HepG2 (cell line): ENCODE results near the gene JAK1. TPM values are rescaled to one million over a fixed set of nuclear protein-coding genes. Genes with fewer than 3 reads are reported as not detected.
A peak's percentile ranks its signal among the peaks of the same experiment; 100 is the strongest.

ENCODE experiments used
- ATAC-seq: fragments of 200-7000 bp; cut with Tn5 transposase; 3 replicates; pipeline ENCODE4 v1.9.1; 2020; ENCODE audit warnings: mild to moderate bottlenecking, moderate library complexity
- BruUV-seq: library from RNA; stranded (reverse); fragments of 400-500 nt; replicated peaks from 2 replicates; lab custom pipeline; 2021; lab: Mats Ljungman, UMichigan
- CTCF ChIA-PET: fragments of 300-600 bp; formaldehyde crosslinking; extraction: SDS; loops from one replicate; lab custom pipeline; 2021; ENCODE audit warnings: low total read pairs, inconsistent platforms, low intra/inter-chr PET ratio; lab: Yijun Ruan, JAX
- POLR2A ChIA-PET: fragments of 350-600 bp; sonication (Branson Sonifier 250); formaldehyde crosslinking; loops from one replicate; lab custom pipeline; 2020; ENCODE audit warnings: antibody characterized with exemption, inconsistent platforms; lab: Yijun Ruan, JAX
- DNase-seq: peaks from one replicate; pipeline ENCODE4 v3.0.0-alpha.2; 2015; ENCODE audit warnings: low spot score
- FAIRE-seq: peaks from 3 replicates; lab custom pipeline; 2011; peaks lifted over from hg19 to GRCh38; lab: Jason Lieb, UNC
- H2AFZ ChIP-seq: one replicate; pipeline ENCODE4 v1.6.1; 2011; ENCODE audit warnings: low read length, inconsistent platforms
- H3K27ac ChIP-seq: fragments of 300-600 bp; 3 replicates; pipeline ENCODE4 v1.8.0; 2011; ENCODE audit warnings: mixed run types, mild to moderate bottlenecking, mixed read lengths, low read length, inconsistent platforms; ENCODE audit not compliant: insufficient read depth; ENCODE audit errors: extremely low read length
- H3K27me3 ChIP-seq, 2 experiments: fragments of 200-600 bp in 1 of 2; 2 replicates in 1 of 2; 3 replicates in 1 of 2; pipeline versions ENCODE4 v1.6.0 to v1.8.0; 2011; ENCODE audit warnings: low read length in 2 of 2, mild to moderate bottlenecking in 2 of 2, moderate library complexity in 2 of 2, inconsistent platforms in 1 of 2; ENCODE audit not compliant: insufficient read depth in 2 of 2, control insufficient read depth in 1 of 2
- H3K36me3 ChIP-seq, 2 experiments: fragments of 200-600 bp in 1 of 2; replicated peaks in 1 of 2; 2 replicates in 1 of 2; 3 replicates in 1 of 2; pipeline versions ENCODE4 v1.5.1 to v1.8.0; 2011; ENCODE audit warnings: low read length in 2 of 2, inconsistent platforms in 1 of 2; ENCODE audit not compliant: insufficient read depth in 2 of 2, control insufficient read depth in 1 of 2
- H3K4me1 ChIP-seq: 2 replicates; pipeline ENCODE4 v1.5.1; 2012; ENCODE audit warnings: low read length, inconsistent platforms; ENCODE audit not compliant: insufficient read depth
- H3K4me2 ChIP-seq: 2 replicates; pipeline ENCODE4 v1.6.0; 2011; ENCODE audit warnings: low read depth, low read length, inconsistent platforms
- H3K4me3 ChIP-seq, 3 experiments: fragments of 200-600 bp in 1 of 3; sonication (generic), shearing (Covaris generic) in 1 of 3; replicated peaks in 1 of 3; 2 replicates each; pipeline ENCODE4 v1.5.1; 2011 to 2016; ENCODE audit warnings: low read length in 3 of 3, inconsistent platforms in 2 of 3, low read depth in 2 of 3, mild to moderate bottlenecking in 2 of 3, control low read depth in 1 of 3, mixed read lengths in 1 of 3; ENCODE audit not compliant: insufficient read depth in 1 of 3
- H3K79me2 ChIP-seq: one replicate; pipeline ENCODE4 v1.6.1; 2011; ENCODE audit warnings: low read length, inconsistent platforms; ENCODE audit not compliant: insufficient read depth
- H3K9ac ChIP-seq: 2 replicates; pipeline ENCODE4 v1.6.0; 2011; ENCODE audit warnings: mild to moderate bottlenecking, low read depth, low read length, inconsistent platforms; ENCODE audit not compliant: insufficient read depth
- H3K9me3 ChIP-seq: 2 replicates; pipeline ENCODE4 v1.5.1; 2012; ENCODE audit warnings: mild to moderate bottlenecking, low read length
- H4K20me1 ChIP-seq: 2 replicates; pipeline ENCODE4 v1.6.0; 2011; ENCODE audit warnings: inconsistent platforms, mild to moderate bottlenecking, low read length, moderate library complexity; ENCODE audit not compliant: insufficient read depth
- CBX2 ChIP-seq, 2 experiments: fragments of 200-600 bp in 1 of 2; sonication (generic); formaldehyde crosslinking in 1 of 2; IDR thresholded peaks; 2 replicates each; pipeline versions ENCODE4 v1.7.0 to v1.8.1; 2018 to 2022; ENCODE audit warnings: low read depth in 2 of 2, low read length in 1 of 2, mild to moderate bottlenecking in 1 of 2, missing genetic modification reagents in 1 of 2
- CEBPG ChIP-seq: IDR thresholded peaks from 2 replicates; pipeline ENCODE4 v1.6.1; 2016
- CSRNP2 ChIP-seq: sonication (generic); formaldehyde crosslinking; conservative IDR thresholded peaks from 2 replicates; pipeline ENCODE4 v1.8.0; 2022; ENCODE audit warnings: low read depth, missing genetic modification reagents
- FOXA3 ChIP-seq: IDR thresholded peaks from 2 replicates; pipeline ENCODE4 v1.6.1; 2016; ENCODE audit warnings: missing genetic modification reagents, missing compliant biosample characterization
- FOXC1 ChIP-seq: sonication (generic); formaldehyde crosslinking; IDR thresholded peaks from 2 replicates; pipeline ENCODE4 v1.8.0; 2022; ENCODE audit warnings: mild to moderate bottlenecking, missing genetic modification reagents, borderline replicate concordance
- FOXO1 ChIP-seq: sonication (generic); formaldehyde crosslinking; IDR thresholded peaks from 2 replicates; pipeline ENCODE4 v1.4.0; 2020; ENCODE audit warnings: missing genetic modification reagents
- GATAD2A ChIP-seq: IDR thresholded peaks from 2 replicates; pipeline ENCODE4 v1.6.1; 2016
- HNF4A ChIP-seq: sonication (generic); formaldehyde crosslinking; IDR thresholded peaks from 2 replicates; pipeline ENCODE4 v1.4.0; 2020; ENCODE audit warnings: missing genetic modification reagents
- KMT2A ChIP-seq: sonication (generic); formaldehyde crosslinking; IDR thresholded peaks from 2 replicates; pipeline ENCODE4 v1.4.0; 2020; ENCODE audit warnings: missing genetic modification reagents
- MLX ChIP-seq: IDR thresholded peaks from 2 replicates; pipeline ENCODE4 v1.6.1; 2016
- MXI1 ChIP-seq: IDR thresholded peaks from 3 replicates; pipeline ENCODE4 v1.6.1; 2012; ENCODE audit warnings: low read depth, low read length, inconsistent platforms, borderline replicate concordance
- RBM22 ChIP-seq: fragments of 200-400 bp; formaldehyde crosslinking; optimal IDR thresholded peaks from 2 replicates; pipeline ENCODE3; 2017; ENCODE audit warnings: mild to moderate bottlenecking, low read length, moderate library complexity
- SAP130 ChIP-seq: IDR thresholded peaks from 2 replicates; pipeline ENCODE4 v1.6.1; 2016; ENCODE audit warnings: low read depth
- SCMH1 ChIP-seq: sonication (generic); formaldehyde crosslinking; IDR thresholded peaks from 2 replicates; pipeline ENCODE4 v1.9.0; 2021; ENCODE audit warnings: missing genetic modification reagents, mild to moderate bottlenecking, borderline replicate concordance
- SIN3B ChIP-seq: fragments of 150-350 bp; IDR thresholded peaks from 2 replicates; pipeline ENCODE4 v1.6.1; 2014; ENCODE audit warnings: low read length
- SP5 ChIP-seq: IDR thresholded peaks from 2 replicates; pipeline ENCODE4 v1.6.1; 2016; ENCODE audit warnings: low read depth, borderline replicate concordance
- STAT5B ChIP-seq: sonication (generic); formaldehyde crosslinking; IDR thresholded peaks from 2 replicates; pipeline ENCODE4 v1.4.0; 2020; ENCODE audit warnings: missing genetic modification reagents
- THYN1 ChIP-seq: sonication (generic); formaldehyde crosslinking; IDR thresholded peaks from 2 replicates; pipeline ENCODE4 v1.8.1; 2023; ENCODE audit warnings: low read depth, mild to moderate bottlenecking, moderate library complexity, missing genetic modification reagents, borderline replicate concordance
- ZNF101 ChIP-seq: sonication (generic); formaldehyde crosslinking; IDR thresholded peaks from 2 replicates; pipeline ENCODE4 v1.4.0; 2020; ENCODE audit warnings: mild to moderate bottlenecking, low read depth, missing genetic modification reagents, borderline replicate concordance
- ZNF335 ChIP-seq: sonication (generic); formaldehyde crosslinking; IDR thresholded peaks from 2 replicates; pipeline ENCODE4 v1.4.0; 2020; ENCODE audit warnings: missing genetic modification reagents
- ZNF580 ChIP-seq: IDR thresholded peaks from 2 replicates; pipeline ENCODE4 v1.6.1; 2016; ENCODE audit warnings: low read depth, borderline replicate concordance
- ZNF597 ChIP-seq: sonication (generic); formaldehyde crosslinking; IDR thresholded peaks from 2 replicates; pipeline ENCODE4 v1.5.0; 2020; ENCODE audit warnings: missing genetic modification reagents
- ZNF883 ChIP-seq: sonication (generic); formaldehyde crosslinking; IDR thresholded peaks from 2 replicates; pipeline ENCODE4 v1.5.1; 2020; ENCODE audit warnings: mild to moderate bottlenecking, missing genetic modification reagents; ENCODE audit errors: not compliant biosample characterization
- WGBS: methylation state at CpG from one replicate; pipeline ENCODE4 v1.1.6; 2017; ENCODE audit warnings: low lambda C conversion rate; 5-methylcytosine and 5-hydroxymethylcytosine counted together
- in situ Hi-C: cut with HindIII; loops from 2 replicates; pipeline ENCODE4 v1.10.0; 2017; ENCODE audit warnings: low pct_unique_long_range_greater_than_20kb; ENCODE audit not compliant: extremely low pct_ligation_motif_present
- intact Hi-C: fragments of 100-400 bp; cut with micrococcal nuclease; formaldehyde crosslinking; loops from one replicate; pipeline ENCODE4 v1.10.0; 2022; ENCODE audit not compliant: unreplicated experiment
- polyA plus RNA-seq, 8 experiments: library from polyadenylated mRNA; depleted of rRNA in 3 of 8; stranded (reverse) in 7 of 8; unstranded in 1 of 8; fragments of >200 nt; fragmentation: Illumina TruSeq in 4 of 8; extraction: Trizol in 4 of 8; gene quantifications; 2 replicates each; pipeline versions ENCODE4 v1.2.1 to v1.2.3, GENCODE V29; 2011 to 2016; ENCODE audit warnings: low read depth in 4 of 8, missing spikeins in 1 of 8, mixed read lengths in 1 of 8; ENCODE audit not compliant: insufficient read depth in 1 of 8
- total RNA-seq, 5 experiments: library from RNA; depleted of rRNA; stranded (reverse); fragments of >200 nt; fragmentation: Illumina TruSeq; extraction: Trizol; gene quantifications; 2 replicates each; pipeline ENCODE4 v1.2.3, GENCODE V29; 2016; ENCODE audit warnings: low read depth in 1 of 5

The JAK1 gene
- total and polyA plus RNA-seq, 2 of the 13 experiments (the other 11 are each of a cell fraction or from before 2014, with no cell fraction given), result 23.9 to 42.4 TPM

DNA sequence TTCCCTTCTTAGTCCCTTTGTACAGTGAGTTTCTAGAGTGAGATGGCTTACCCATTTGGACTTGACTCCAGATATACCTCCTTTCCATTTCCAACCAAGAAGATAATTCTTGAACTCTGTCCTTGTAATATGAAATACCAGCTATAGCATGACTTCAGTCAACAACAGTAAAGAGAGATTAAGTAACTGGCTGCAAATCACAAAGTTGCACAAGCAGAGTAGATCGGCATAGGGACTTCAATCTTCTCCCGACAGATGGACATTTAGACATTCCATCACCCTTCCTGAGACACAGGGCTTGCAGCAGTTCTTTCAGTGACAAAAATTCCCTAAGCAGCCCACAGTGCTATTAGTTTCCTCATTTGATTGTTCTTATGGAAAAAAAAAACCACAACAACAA lies 44.6 kb downstream of the JAK1 start (continued):
- TF ChIP-seq FOXC1 (CRISPR knock-in tag) (no peak), FOXO1 (no peak), HNF4A (peak; percentile 66), FOXA3 (CRISPR knock-in tag) (peak; percentile 59), CBX2 (IDR thresholded peaks at IDR 0.05; ENCODE audit: low read depth, low read length) (no peak), CBX2 (CRISPR knock-in tag; IDR thresholded peaks at IDR 0.05; ENCODE audit: low read depth) (no peak), ZNF101 (CRISPR knock-in tag) (no peak), CEBPG (CRISPR knock-in tag) (peak; percentile 68), ZNF335 (CRISPR knock-in tag) (no peak), SAP130 (0 out of 2 replicates have a peak, but pooled peaks have one; percentile 16), RBM22 (no peak), THYN1 (CRISPR knock-in tag) (no peak), GATAD2A (CRISPR knock-in tag) (peak; percentile 37; the same call in 1 of the 2 replicates)

DNA sequence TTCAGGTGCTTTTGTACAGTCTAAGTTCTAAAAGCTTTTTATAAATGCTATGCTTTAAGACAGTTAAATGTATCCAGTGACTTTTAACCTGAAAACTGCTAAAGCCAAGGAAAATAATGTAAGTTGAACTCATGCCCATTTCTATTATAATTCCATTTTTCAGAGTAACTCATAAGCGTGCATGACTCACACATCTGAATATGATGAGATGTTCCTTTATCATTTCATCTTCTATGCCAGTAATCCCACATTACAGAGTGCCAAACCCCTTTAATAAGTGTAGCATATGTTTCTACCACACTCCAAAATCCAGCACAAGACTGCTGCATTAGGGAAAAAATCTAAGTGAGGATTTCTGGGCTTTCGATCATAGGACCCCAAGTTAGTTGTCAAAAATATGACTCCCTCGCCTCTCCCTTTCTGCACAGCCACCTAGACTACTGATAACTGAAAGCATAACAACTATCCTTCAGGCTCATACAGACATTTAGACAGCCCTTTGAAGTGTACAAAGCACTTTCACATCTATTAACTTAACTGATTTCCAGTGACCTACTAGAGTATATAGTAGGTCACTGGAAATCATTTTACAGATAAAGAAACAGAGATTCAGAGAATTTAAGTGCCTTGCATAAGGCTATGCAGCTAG lies 45.3 kb downstream of the JAK1 start:
- H3K4me1 ChIP-seq, result peaks cover 77% of the 10 kb centered on the region
- no peaks in the 10 kb centered on the region for H3K9me3 ChIP-seq
- no TSS peak for BruUV-seq
- H3K27ac ChIP-seq, result no peak overlapping the region
- H4K20me1 ChIP-seq, result no peaks in the 10 kb centered on the region
- 92% methylated on average over 3 of the region's 3 CpGs for WGBS
- ATAC-seq (no peak), FAIRE-seq (no peak), DNase-seq (no peak)
- intact Hi-C loops, result no loop called here
- H3K79me2 ChIP-seq, result peaks cover 74% of the 10 kb centered on the region
- no peak overlapping the region for H2AFZ ChIP-seq
- POLR2A ChIA-PET, result interaction anchor here (1.3 kb wide), 1 partner anchor 13 kb away, joined by 3 read pairs; no protein-coding TSS in a partner anchor
- no peaks in the 10 kb centered on the region for H3K36me3 ChIP-seq
- in situ Hi-C loops, result no loop called here
- H3K4me2 ChIP-seq, result no peak overlapping the region
- H3K27me3 ChIP-seq, result no peaks in the 10 kb centered on the region
- H3K4me3 ChIP-seq, result no peak overlapping the region
- CTCF ChIA-PET, result no interaction called here
- H3K9ac ChIP-seq, result no peak overlapping the region
- no peak for TF ChIP-seq MLX (CRISPR knock-in tag)
- TF ChIP-seq KMT2A, result no peak
- TF ChIP-seq ZNF597 (CRISPR knock-in tag), result no peak
- no peak for TF ChIP-seq SP5
- TF ChIP-seq SIN3B, result no peak
- TF ChIP-seq SCMH1 (CRISPR knock-in tag), result no peak
- TF ChIP-seq STAT5B (CRISPR knock-in tag), result no peak
- TF ChIP-seq MXI1, result no peak
- TF ChIP-seq ZNF580 (CRISPR knock-in tag), result no peak
- TF ChIP-seq CSRNP2, result no peak
- no peak for TF ChIP-seq ZNF883 (CRISPR knock-in tag)
